ENCODE data around the gene HSF2. TPM values are rescaled to one million over a fixed set of nuclear protein-coding genes. Genes with fewer than 3 reads are reported as not detected.
A peak's percentile ranks its signal among the peaks of the same experiment; 100 is the strongest.

HSF2 gene
- total and polyA plus RNA-seq, 2 of the 13 experiments (the other 11 are each of a cell fraction or from before 2014, with no cell fraction given): 24.8 to 26.4 TPM

GRCh38 chr6:122399348-122400120 is at the start of gene HSF2 (continued):
- peak; percentile 25 for TF ChIP-seq ZNF781 (CRISPR knock-in tag; IDR thresholded peaks at IDR 0.05; ENCODE audit: borderline replicate concordance, not compliant biosample characterization)
- no peak for TF ChIP-seq ZXDC (CRISPR knock-in tag; IDR thresholded peaks at IDR 0.05)
- no peak for TF ChIP-seq ZNF382 (CRISPR knock-in tag; IDR thresholded peaks at IDR 0.05; ENCODE audit: borderline replicate concordance)
- TF ChIP-seq, protein P1, sequence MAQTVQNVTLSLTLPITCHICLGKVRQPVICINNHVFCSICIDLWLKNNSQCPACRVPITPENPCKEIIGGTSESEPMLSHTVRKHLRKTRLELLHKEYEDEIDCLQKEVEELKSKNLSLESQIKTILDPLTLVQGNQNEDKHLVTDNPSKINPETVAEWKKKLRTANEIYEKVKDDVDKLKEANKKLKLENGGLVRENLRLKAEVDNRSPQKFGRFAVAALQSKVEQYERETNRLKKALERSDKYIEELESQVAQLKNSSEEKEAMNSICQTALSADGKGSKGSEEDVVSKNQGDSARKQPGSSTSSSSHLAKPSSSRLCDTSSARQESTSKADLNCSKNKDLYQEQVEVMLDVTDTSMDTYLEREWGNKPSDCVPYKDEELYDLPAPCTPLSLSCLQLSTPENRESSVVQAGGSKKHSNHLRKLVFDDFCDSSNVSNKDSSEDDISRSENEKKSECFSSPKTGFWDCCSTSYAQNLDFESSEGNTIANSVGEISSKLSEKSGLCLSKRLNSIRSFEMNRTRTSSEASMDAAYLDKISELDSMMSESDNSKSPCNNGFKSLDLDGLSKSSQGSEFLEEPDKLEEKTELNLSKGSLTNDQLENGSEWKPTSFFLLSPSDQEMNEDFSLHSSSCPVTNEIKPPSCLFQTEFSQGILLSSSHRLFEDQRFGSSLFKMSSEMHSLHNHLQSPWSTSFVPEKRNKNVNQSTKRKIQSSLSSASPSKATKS (CRISPR knock-in tag; IDR thresholded peaks at IDR 0.05): no peak
- TF ChIP-seq ZNF414 (CRISPR knock-in tag; IDR thresholded peaks at IDR 0.05): 0 out of 2 replicates have a peak, but pooled peaks have one; percentile 44
- no peak for TF ChIP-seq SUZ12 (IDR thresholded peaks at IDR 0.05; ENCODE audit: low read depth, low read length)
- TF ChIP-seq ZKSCAN8 (CRISPR knock-in tag; IDR thresholded peaks at IDR 0.05; ENCODE audit: borderline replicate concordance): no peak
- TF ChIP-seq, protein P2, sequence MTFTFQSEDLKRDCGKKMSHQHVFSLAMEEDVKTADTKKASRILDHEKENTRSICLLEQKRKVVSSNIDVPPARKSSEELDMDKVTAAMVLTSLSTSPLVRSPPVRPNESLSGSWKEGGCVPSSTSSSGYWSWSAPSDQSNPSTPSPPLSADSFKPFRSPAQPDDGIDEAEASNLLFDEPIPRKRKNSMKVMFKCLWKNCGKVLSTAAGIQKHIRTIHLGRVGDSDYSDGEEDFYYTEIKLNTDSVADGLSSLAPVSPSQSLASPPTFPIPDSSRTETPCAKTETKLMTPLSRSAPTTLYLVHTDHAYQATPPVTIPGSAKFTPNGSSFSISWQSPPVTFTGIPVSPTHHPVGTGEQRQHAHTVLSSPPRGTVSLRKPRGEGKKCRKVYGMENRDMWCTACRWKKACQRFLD (CRISPR knock-in tag; IDR thresholded peaks at IDR 0.05; ENCODE audit: borderline replicate concordance): peak; percentile 66; the same call in 1 of the 2 replicates
- peak; percentile 94 for TF ChIP-seq ZNF235 (CRISPR knock-in tag; IDR thresholded peaks at IDR 0.05; ENCODE audit: borderline replicate concordance)
- TF ChIP-seq ZSCAN12 (CRISPR knock-in tag; IDR thresholded peaks at IDR 0.05): peak; percentile 76; the same call in 1 of the 2 replicates
- peak; percentile 72; the same call in 1 of the 2 replicates for TF ChIP-seq ZNF747 (CRISPR knock-in tag; IDR thresholded peaks at IDR 0.05; ENCODE audit: borderline replicate concordance)
- peak; percentile 62; the same call in 1 of the 2 replicates for TF ChIP-seq ZFAT (CRISPR knock-in tag; conservative IDR thresholded peaks at IDR 0.05)
- peak; percentile 28; the same call in 1 of the 2 replicates for TF ChIP-seq TSC22D2 (CRISPR knock-in tag; IDR thresholded peaks at IDR 0.05; ENCODE audit: borderline replicate concordance)
- TF ChIP-seq, protein P3, sequence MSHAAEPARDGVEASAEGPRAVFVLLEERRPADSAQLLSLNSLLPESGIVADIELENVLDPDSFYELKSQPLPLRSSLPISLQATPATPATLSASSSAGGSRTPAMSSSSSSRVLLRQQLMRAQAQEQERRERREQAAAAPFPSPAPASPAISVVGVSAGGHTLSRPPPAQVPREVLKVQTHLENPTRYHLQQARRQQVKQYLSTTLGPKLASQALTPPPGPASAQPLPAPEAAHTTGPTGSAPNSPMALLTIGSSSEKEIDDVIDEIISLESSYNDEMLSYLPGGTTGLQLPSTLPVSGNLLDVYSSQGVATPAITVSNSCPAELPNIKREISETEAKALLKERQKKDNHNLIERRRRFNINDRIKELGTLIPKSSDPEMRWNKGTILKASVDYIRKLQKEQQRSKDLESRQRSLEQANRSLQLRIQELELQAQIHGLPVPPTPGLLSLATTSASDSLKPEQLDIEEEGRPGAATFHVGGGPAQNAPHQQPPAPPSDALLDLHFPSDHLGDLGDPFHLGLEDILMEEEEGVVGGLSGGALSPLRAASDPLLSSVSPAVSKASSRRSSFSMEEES (CRISPR knock-in tag; IDR thresholded peaks at IDR 0.05): peak; percentile 85
- peak; percentile 60; the same call in 1 of the 2 replicates for TF ChIP-seq SMYD3 (CRISPR knock-in tag; IDR thresholded peaks at IDR 0.05)
- TF ChIP-seq SMAD1 (CRISPR knock-in tag; IDR thresholded peaks at IDR 0.05; ENCODE audit: borderline replicate concordance, low read depth): peak; percentile 93; the same call in 1 of the 2 replicates
- no peak; the same call in 1 of the 2 replicates for TF ChIP-seq ZNF589 (CRISPR knock-in tag; conservative IDR thresholded peaks at IDR 0.05)
- no peak for TF ChIP-seq FOXA1 (IDR thresholded peaks at IDR 0.05)
- no peak for TF ChIP-seq FOXA1 (CRISPR knock-in tag; IDR thresholded peaks at IDR 0.05)
- TF ChIP-seq SMC3 (IDR thresholded peaks at IDR 0.05; ENCODE audit: low read length): no peak
- TF ChIP-seq ZNF33B (CRISPR knock-in tag; IDR thresholded peaks at IDR 0.05): peak; percentile 87; the same call in 1 of the 2 replicates
